ENCODE data around the gene INIP. TPM values are rescaled to one million over a fixed set of nuclear protein-coding genes. Genes with fewer than 3 reads are reported as not detected.

The INIP gene
- total and polyA plus RNA-seq, 2 experiments from 2014 or later = 16.7 to 30.4 TPM

DNA sequence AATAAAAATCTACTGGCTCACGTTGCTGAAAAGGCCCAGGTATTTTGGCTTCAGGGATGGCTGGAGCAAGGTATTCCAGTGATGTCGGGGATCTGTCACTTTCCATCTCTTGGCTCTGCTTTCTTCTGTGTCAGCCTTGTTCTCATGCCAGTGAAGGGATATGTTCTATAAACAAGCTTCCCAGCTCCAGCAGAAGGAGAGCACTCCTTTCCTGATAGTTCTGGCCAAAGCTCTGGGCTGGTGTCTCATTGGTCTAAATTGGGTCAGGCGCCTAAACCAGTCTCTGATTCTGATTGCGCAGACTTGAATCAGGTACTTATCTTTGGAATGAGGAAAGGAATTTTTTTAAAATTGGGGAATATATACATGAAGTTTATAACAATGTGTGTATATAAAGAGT, 37.8 kb upstream of the INIP start:
- H3K4me1 ChIP-seq (ENCODE audit: insufficient read depth) = peaks cover 4% of the 10 kb centered on the region
- H3K4me3 ChIP-seq = no peak overlapping the region
- no peak overlapping the region for H3K4me3 Mint-ChIP-seq
- H3K4me1 Mint-ChIP-seq = peaks cover 14% of the 10 kb centered on the region
- no peaks in the 10 kb centered on the region for H3K36me3 ChIP-seq (ENCODE audit: insufficient read depth)
- DNase-seq (ENCODE audit: low spot score) = no peak
- peaks cover 12% of the 10 kb centered on the region for H4K20me1 ChIP-seq (replicated peaks; ENCODE audit: insufficient read depth)
- H3K27me3 Mint-ChIP-seq (ENCODE audit: insufficient read depth, low read depth, poor library complexity) = peaks cover 8% of the 10 kb centered on the region
- H3K27ac Mint-ChIP-seq = no peak overlapping the region
- no peak overlapping the region for H3K4me2 ChIP-seq
- ATAC-seq = no peak
- H3K27ac ChIP-seq (ENCODE audit: low read depth) = no peak overlapping the region
- H3F3A ChIP-seq (replicated peaks; ENCODE audit: low read depth) = peaks cover 10% of the 10 kb centered on the region; the same call in 1 of the 2 replicates
- no peak overlapping the region for H2AFZ ChIP-seq
- H3K9me3 Mint-ChIP-seq = no peaks in the 10 kb centered on the region
- TF ChIP-seq NANOG (IDR thresholded peaks at IDR 0.05; ENCODE audit: borderline replicate concordance) (no peak), POLR2AphosphoS5 (IDR thresholded peaks at IDR 0.05; ENCODE audit: low read depth) (no peak), CREB1 (CRISPR knock-in tag; IDR thresholded peaks at IDR 0.05; ENCODE audit: low read depth) (no peak), STAT1 (IDR thresholded peaks at IDR 0.05; ENCODE audit: unreplicated experiment) (no peak), EZH2 (IDR thresholded peaks at IDR 0.05; ENCODE audit: low read depth, unreplicated experiment) (no peak), ZNF114 (CRISPR knock-in tag; IDR thresholded peaks at IDR 0.05) (no peak)
- TF ChIP-seq, protein P1, sequence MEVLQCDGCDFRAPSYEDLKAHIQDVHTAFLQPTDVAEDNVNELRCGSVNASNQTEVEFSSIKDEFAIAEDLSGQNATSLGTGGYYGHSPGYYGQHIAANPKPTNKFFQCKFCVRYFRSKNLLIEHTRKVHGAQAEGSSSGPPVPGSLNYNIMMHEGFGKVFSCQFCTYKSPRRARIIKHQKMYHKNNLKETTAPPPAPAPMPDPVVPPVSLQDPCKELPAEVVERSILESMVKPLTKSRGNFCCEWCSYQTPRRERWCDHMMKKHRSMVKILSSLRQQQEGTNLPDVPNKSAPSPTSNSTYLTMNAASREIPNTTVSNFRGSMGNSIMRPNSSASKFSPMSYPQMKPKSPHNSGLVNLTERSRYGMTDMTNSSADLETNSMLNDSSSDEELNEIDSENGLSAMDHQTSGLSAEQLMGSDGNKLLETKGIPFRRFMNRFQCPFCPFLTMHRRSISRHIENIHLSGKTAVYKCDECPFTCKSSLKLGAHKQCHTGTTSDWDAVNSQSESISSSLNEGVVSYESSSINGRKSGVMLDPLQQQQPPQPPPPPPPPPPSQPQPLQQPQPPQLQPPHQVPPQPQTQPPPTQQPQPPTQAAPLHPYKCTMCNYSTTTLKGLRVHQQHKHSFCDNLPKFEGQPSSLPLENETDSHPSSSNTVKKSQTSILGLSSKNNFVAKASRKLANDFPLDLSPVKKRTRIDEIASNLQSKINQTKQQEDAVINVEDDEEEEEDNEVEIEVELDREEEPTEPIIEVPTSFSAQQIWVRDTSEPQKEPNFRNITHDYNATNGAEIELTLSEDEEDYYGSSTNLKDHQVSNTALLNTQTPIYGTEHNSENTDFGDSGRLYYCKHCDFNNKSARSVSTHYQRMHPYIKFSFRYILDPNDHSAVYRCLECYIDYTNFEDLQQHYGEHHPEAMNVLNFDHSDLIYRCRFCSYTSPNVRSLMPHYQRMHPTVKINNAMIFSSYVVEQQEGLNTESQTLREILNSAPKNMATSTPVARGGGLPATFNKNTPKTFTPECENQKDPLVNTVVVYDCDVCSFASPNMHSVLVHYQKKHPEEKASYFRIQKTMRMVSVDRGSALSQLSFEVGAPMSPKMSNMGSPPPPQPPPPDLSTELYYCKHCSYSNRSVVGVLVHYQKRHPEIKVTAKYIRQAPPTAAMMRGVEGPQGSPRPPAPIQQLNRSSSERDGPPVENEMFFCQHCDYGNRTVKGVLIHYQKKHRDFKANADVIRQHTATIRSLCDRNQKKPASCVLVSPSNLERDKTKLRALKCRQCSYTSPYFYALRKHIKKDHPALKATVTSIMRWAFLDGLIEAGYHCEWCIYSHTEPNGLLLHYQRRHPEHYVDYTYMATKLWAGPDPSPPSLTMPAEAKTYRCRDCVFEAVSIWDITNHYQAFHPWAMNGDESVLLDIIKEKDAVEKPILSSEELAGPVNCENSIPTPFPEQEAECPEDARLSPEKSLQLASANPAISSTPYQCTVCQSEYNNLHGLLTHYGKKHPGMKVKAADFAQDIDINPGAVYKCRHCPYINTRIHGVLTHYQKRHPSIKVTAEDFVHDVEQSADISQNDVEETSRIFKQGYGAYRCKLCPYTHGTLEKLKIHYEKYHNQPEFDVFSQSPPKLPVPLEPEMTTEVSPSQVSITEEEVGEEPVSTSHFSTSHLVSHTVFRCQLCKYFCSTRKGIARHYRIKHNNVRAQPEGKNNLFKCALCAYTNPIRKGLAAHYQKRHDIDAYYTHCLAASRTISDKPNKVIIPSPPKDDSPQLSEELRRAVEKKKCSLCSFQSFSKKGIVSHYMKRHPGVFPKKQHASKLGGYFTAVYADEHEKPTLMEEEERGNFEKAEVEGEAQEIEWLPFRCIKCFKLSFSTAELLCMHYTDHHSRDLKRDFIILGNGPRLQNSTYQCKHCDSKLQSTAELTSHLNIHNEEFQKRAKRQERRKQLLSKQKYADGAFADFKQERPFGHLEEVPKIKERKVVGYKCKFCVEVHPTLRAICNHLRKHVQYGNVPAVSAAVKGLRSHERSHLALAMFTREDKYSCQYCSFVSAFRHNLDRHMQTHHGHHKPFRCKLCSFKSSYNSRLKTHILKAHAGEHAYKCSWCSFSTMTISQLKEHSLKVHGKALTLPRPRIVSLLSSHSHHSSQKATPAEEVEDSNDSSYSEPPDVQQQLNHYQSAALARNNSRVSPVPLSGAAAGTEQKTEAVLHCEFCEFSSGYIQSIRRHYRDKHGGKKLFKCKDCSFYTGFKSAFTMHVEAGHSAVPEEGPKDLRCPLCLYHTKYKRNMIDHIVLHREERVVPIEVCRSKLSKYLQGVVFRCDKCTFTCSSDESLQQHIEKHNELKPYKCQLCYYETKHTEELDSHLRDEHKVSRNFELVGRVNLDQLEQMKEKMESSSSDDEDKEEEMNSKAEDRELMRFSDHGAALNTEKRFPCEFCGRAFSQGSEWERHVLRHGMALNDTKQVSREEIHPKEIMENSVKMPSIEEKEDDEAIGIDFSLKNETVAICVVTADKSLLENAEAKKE (CRISPR knock-in tag; IDR thresholded peaks at IDR 0.05) = no peak
- no peaks in the 10 kb centered on the region; the same call in 2 of the 3 replicates for H3K36me3 Mint-ChIP-seq (ENCODE audit: low read depth)
- H3K9me2 ChIP-seq (ENCODE audit: insufficient read depth) = no peaks in the 10 kb centered on the region
- H3K79me2 ChIP-seq (replicated peaks; ENCODE audit: insufficient read depth) = peaks cover 5% of the 10 kb centered on the region; the same call in 1 of the 2 replicates
- H3K27me3 ChIP-seq (ENCODE audit: insufficient read depth) = peaks cover 4% of the 10 kb centered on the region

Measured in GM23338 (cell line).